K562 (cell line): ENCODE results near the gene MLLT1. TPM values are rescaled to one million over a fixed set of nuclear protein-coding genes. Genes with fewer than 3 reads are reported as not detected.
A peak's percentile ranks its signal among the peaks of the same experiment; 100 is the strongest.

ENCODE experiments used
- ATAC-seq: fragments of 200-7000 bp; cut with Tn5 transposase; 3 replicates; pipeline ENCODE4 v1.9.1; 2020; ENCODE audit warnings: moderate library complexity
- BruUV-seq: library from RNA; stranded (reverse); fragments of 400-500 nt; replicated peaks from 2 replicates; lab custom pipeline; 2021; lab: Mats Ljungman, UMichigan
- CTCF ChIA-PET: fragments of 300-600 bp; formaldehyde crosslinking; extraction: SDS; loops from one replicate; lab custom pipeline; 2021; ENCODE audit warnings: low intra/inter-chr PET ratio; lab: Yijun Ruan, JAX
- POLR2A ChIA-PET: fragments of 300-600, 350-650 bp; sonication (Branson Sonifier 250); formaldehyde crosslinking; extraction: SDS; loops from one replicate; lab custom pipeline; 2021; ENCODE audit warnings: antibody characterized with exemption, inconsistent platforms; lab: Yijun Ruan, JAX
- DNase-seq, 4 experiments: peaks; one replicate each; pipeline versions ENCODE4 v3.0.0 to v3.0.0-alpha.2; 2011 to 2018; ENCODE audit warnings: low spot score in 3 of 4, mixed read lengths in 3 of 4; ENCODE audit errors: extremely low read depth in 1 of 4
- FAIRE-seq: peaks from 2 replicates; lab custom pipeline; 2011; peaks lifted over from hg19 to GRCh38; lab: Jason Lieb, UNC
- H2AFZ ChIP-seq: 2 replicates; pipeline ENCODE4 v1.6.0; 2011; ENCODE audit warnings: low read depth, low read length, control low read depth, inconsistent platforms
- H3K27ac ChIP-seq: fragments of 200-600 bp; 3 replicates; pipeline ENCODE4 v1.8.0; 2011; ENCODE audit warnings: low read depth, mild to moderate bottlenecking, control low read depth, inconsistent platforms, low read length, moderate library complexity, mixed read lengths; ENCODE audit errors: extremely low read depth
- H3K27me3 ChIP-seq, 2 experiments: fragments of 300-600 bp in 1 of 2; 2 replicates in 1 of 2; 3 replicates in 1 of 2; pipeline versions ENCODE4 v1.6.0 to v1.8.0; 2011; ENCODE audit warnings: inconsistent platforms in 2 of 2, low read length in 2 of 2, mild to moderate bottlenecking in 1 of 2, mixed read lengths in 1 of 2, moderate library complexity in 1 of 2; ENCODE audit not compliant: control insufficient read depth in 2 of 2, insufficient read depth in 2 of 2
- H3K36me3 ChIP-seq: fragments of 300-600 bp; 3 replicates; pipeline ENCODE4 v1.8.0; 2011; ENCODE audit warnings: mild to moderate bottlenecking, low read length, inconsistent platforms; ENCODE audit not compliant: control insufficient read depth, insufficient read depth
- H3K4me1 ChIP-seq, 2 experiments: fragments of 200-600 bp in 1 of 2; replicated peaks in 1 of 2; 2 replicates in 1 of 2; 3 replicates in 1 of 2; pipeline versions ENCODE4 v1.5.1 to v1.8.0; 2011; ENCODE audit warnings: inconsistent platforms in 2 of 2, low read length in 2 of 2, mild to moderate bottlenecking in 1 of 2, mixed read lengths in 1 of 2, moderate library complexity in 1 of 2; ENCODE audit not compliant: control insufficient read depth in 2 of 2, insufficient read depth in 2 of 2
- H3K4me2 ChIP-seq: 2 replicates; pipeline ENCODE4 v1.6.1; 2011; ENCODE audit warnings: low read length, control low read depth, inconsistent platforms, mixed read lengths; ENCODE audit not compliant: insufficient read depth
- H3K4me3 ChIP-seq: fragments of 200-600 bp; sonication (generic), shearing (Covaris generic); 2 replicates; pipeline ENCODE4 v1.5.1; 2016; ENCODE audit warnings: control low read depth, inconsistent platforms
- H3K79me2 ChIP-seq: fragments of 200-600 bp; 3 replicates; pipeline ENCODE4 v1.8.0; 2011; ENCODE audit warnings: low read length, inconsistent platforms; ENCODE audit not compliant: control insufficient read depth, insufficient read depth
- H3K9ac ChIP-seq, 2 experiments: 2 replicates each; pipeline versions ENCODE4 v1.6.0 to v1.6.1; 2011; ENCODE audit warnings: low read depth in 2 of 2, low read length in 2 of 2, control low read depth in 1 of 2, inconsistent platforms in 1 of 2, mild to moderate bottlenecking in 1 of 2, mixed read lengths in 1 of 2; ENCODE audit not compliant: insufficient read depth in 1 of 2
- H3K9me1 ChIP-seq: one replicate; pipeline ENCODE4 v1.6.0; 2011; ENCODE audit warnings: inconsistent platforms, mild to moderate bottlenecking, low read length, moderate library complexity; ENCODE audit not compliant: control insufficient read depth, insufficient read depth
- H3K9me3 ChIP-seq: replicated peaks from 2 replicates; pipeline ENCODE4 v1.5.1; 2011; ENCODE audit warnings: low read depth, low read length, inconsistent platforms; ENCODE audit not compliant: control insufficient read depth, insufficient read depth
- H4K20me1 ChIP-seq: replicated peaks from 2 replicates; pipeline ENCODE4 v1.6.1; 2011; ENCODE audit warnings: low read length, inconsistent platforms, mixed read lengths; ENCODE audit not compliant: control insufficient read depth, insufficient read depth
- ATF3 ChIP-seq, 2 experiments: fragments of 450-650 bp in 1 of 2; sonication (generic) in 1 of 2; formaldehyde crosslinking in 1 of 2; IDR thresholded peaks in 1 of 2; conservative IDR thresholded peaks in 1 of 2; 2 replicates each; pipeline versions ENCODE4 v1.6.1 to v1.8.1; 2016 to 2023; ENCODE audit warnings: mild to moderate bottlenecking in 2 of 2, moderate library complexity in 2 of 2, inconsistent platforms in 1 of 2, missing genetic modification reagents in 1 of 2
- CHD4 ChIP-seq: fragments of 200-600 bp; sonication (generic); IDR thresholded peaks from 3 replicates; pipeline ENCODE4 v1.6.1; 2012; ENCODE audit warnings: low read depth, mild to moderate bottlenecking, mixed read lengths, low read length, inconsistent platforms; ENCODE audit not compliant: insufficient read depth, insufficient replicate concordance, poor library complexity, severe bottlenecking
- CREBBP ChIP-seq: IDR thresholded peaks from one replicate; pipeline ENCODE4 v1.6.1; 2012; ENCODE audit warnings: low read depth, mild to moderate bottlenecking, control low read depth, inconsistent platforms, low read length
- FOXK1 ChIP-seq: sonication (generic); formaldehyde crosslinking; IDR thresholded peaks from 2 replicates; pipeline ENCODE4 v1.8.0; 2022; ENCODE audit warnings: missing genetic modification reagents, mild to moderate bottlenecking, borderline replicate concordance
- GATAD2A ChIP-seq: fragments of 450-650 bp; IDR thresholded peaks from 2 replicates; pipeline ENCODE4 v1.6.1; 2017
- HCFC1 ChIP-seq: IDR thresholded peaks from 2 replicates; pipeline ENCODE4 v1.6.1; 2012; ENCODE audit warnings: low read depth, low read length, improper control_type of control experiment
- HNRNPH1 ChIP-seq: fragments of 200-400 bp; formaldehyde crosslinking; optimal IDR thresholded peaks from 2 replicates; pipeline ENCODE3; 2017; ENCODE audit warnings: low read depth, mild to moderate bottlenecking, low read length, moderate library complexity
- JUNB ChIP-seq: fragments of 450-650 bp; formaldehyde crosslinking; conservative IDR thresholded peaks from 2 replicates; pipeline ENCODE4 v1.4.0; 2020; ENCODE audit warnings: mild to moderate bottlenecking
- NUFIP1 ChIP-seq: fragments of 450-650 bp; IDR thresholded peaks from 2 replicates; pipeline ENCODE4 v1.6.1; 2018; ENCODE audit not compliant: partially characterized antibody
- PBX2 ChIP-seq, 2 experiments: IDR thresholded peaks in 1 of 2; conservative IDR thresholded peaks in 1 of 2; 2 replicates each; pipeline ENCODE4 v1.6.1; 2016; ENCODE audit warnings: low read depth in 2 of 2, mild to moderate bottlenecking in 1 of 2, missing compliant biosample characterization in 1 of 2, missing genetic modification characterization in 1 of 2, moderate library complexity in 1 of 2
- PHF8 ChIP-seq: fragments of 200-600 bp; sonication (generic); IDR thresholded peaks from 2 replicates; pipeline ENCODE4 v1.6.1; 2012; ENCODE audit warnings: mixed run types, mild to moderate bottlenecking, inconsistent platforms, low read length, moderate library complexity, borderline replicate concordance
- TEAD4 ChIP-seq, 2 experiments: sonication (generic) in 1 of 2; formaldehyde crosslinking in 1 of 2; IDR thresholded peaks; 2 replicates each; pipeline versions ENCODE4 v1.6.1 to v1.8.0; 2012 to 2022; ENCODE audit warnings: borderline replicate concordance in 1 of 2, inconsistent platforms in 1 of 2, low read length in 1 of 2, mild to moderate bottlenecking in 1 of 2, missing genetic modification reagents in 1 of 2
- THRA ChIP-seq: fragments of 450-650 bp; IDR thresholded peaks from 2 replicates; pipeline ENCODE4 v1.6.1; 2017; ENCODE audit warnings: mild to moderate bottlenecking, moderate library complexity
- XRCC3 ChIP-seq: fragments of 450-650 bp; IDR thresholded peaks from 2 replicates; pipeline ENCODE4 v1.6.1; 2017; ENCODE audit warnings: mild to moderate bottlenecking, moderate library complexity
- ZEB2 ChIP-seq: fragments of 450-650 bp; IDR thresholded peaks from 2 replicates; pipeline ENCODE4 v1.6.1; 2016
- ZNF140 ChIP-seq: fragments of 250-450 bp; sonication (Bioruptor Pico); IDR thresholded peaks from 2 replicates; pipeline ENCODE4 v1.8.0; 2021; ENCODE audit warnings: moderate library complexity, mild to moderate bottlenecking, inconsistent platforms
- ZSCAN32 ChIP-seq: fragments of 450-650 bp; formaldehyde crosslinking; IDR thresholded peaks from 2 replicates; pipeline ENCODE4 v1.4.0; 2020; ENCODE audit warnings: mild to moderate bottlenecking, moderate library complexity
- WGBS: fragments of 100-300 bp; shearing (Covaris generic); methylation state at CpG from one replicate; pipeline ENCODE4 v1.1.6; 2016; ENCODE audit warnings: low coverage, mixed read lengths; ENCODE audit not compliant: insufficient coverage; ENCODE audit errors: missing lambda C conversion rate; 5-methylcytosine and 5-hydroxymethylcytosine counted together
- in situ Hi-C: fragments of 300-500 bp; cut with MboI; formaldehyde crosslinking; loops from 4 replicates; pipeline ENCODE4 v1.15.0; 2018; ENCODE audit warnings: inconsistent platforms, mixed read lengths
- intact Hi-C: fragments of 100-400 bp; cut with micrococcal nuclease; formaldehyde crosslinking; loops from 2 replicates; pipeline ENCODE4 v1.14.2; 2022
- polyA plus RNA-seq, 8 experiments: library from polyadenylated mRNA; depleted of rRNA in 4 of 8; stranded (reverse) in 5 of 8; unstranded in 3 of 8; fragments of >200 nt; fragmentation: Nextera tagmentation in 2 of 8; fragmentation: Illumina TruSeq in 1 of 8; extraction: Ambion mirVana in 2 of 8; extraction: Trizol in 1 of 8; gene quantifications; 2 replicates each; pipeline versions ENCODE4 v1.2.1 to v1.2.3, GENCODE V29; 2011 to 2014; ENCODE audit warnings: inconsistent platforms in 1 of 8, missing spikeins in 1 of 8
- total RNA-seq, 7 experiments: library from RNA; depleted of rRNA in 6 of 7; stranded (reverse); fragments of >200 nt in 6 of 7; fragmentation: Illumina TruSeq in 2 of 7; extraction: Trizol in 2 of 7; gene quantifications; 2 replicates each; pipeline versions ENCODE4 v1.2.1 to v1.2.3, GENCODE V29; 2011 to 2021; ENCODE audit warnings: low replicate concordance in 1 of 7

MLLT1 gene
- total and polyA plus RNA-seq, 9 of the 15 experiments (the other 6 are each of a cell fraction or from before 2014, with no cell fraction given) = 0.23 to 63.5 (median 15.4) TPM

- H3K4me2 ChIP-seq = no peak overlapping the region
- in situ Hi-C loops = no loop called here
- no peak overlapping the region for H3K27ac ChIP-seq
- H3K9me3 ChIP-seq = peaks cover 18% of the 10 kb centered on the region
- H2AFZ ChIP-seq = no peak overlapping the region
- no peaks in the 10 kb centered on the region for H4K20me1 ChIP-seq
- H3K9me1 ChIP-seq = no peaks in the 10 kb centered on the region
- intact Hi-C loops = no loop called here
- 6% methylated on average over 4 of the region's 4 CpGs for WGBS
- no peaks in the 10 kb centered on the region for H3K79me2 ChIP-seq
- no peak overlapping the region for H3K9ac ChIP-seq
- H3K27me3 ChIP-seq = no peaks in the 10 kb centered on the region
- no TSS peak for BruUV-seq
- H3K4me1 ChIP-seq = no peaks in the 10 kb centered on the region
- CTCF ChIA-PET = no interaction called here
- DNase-seq = peak in 2 of 4 experiments; percentile 18 to 54
- peak; percentile 59 for FAIRE-seq
- no peaks in the 10 kb centered on the region for H3K36me3 ChIP-seq
- H3K4me3 ChIP-seq = no peak overlapping the region
- no peak for ATAC-seq
- POLR2A ChIA-PET = interaction anchor here (0.6 kb wide), 1 partner anchor 12 kb away, joined by 3 read pairs; no protein-coding TSS in a partner anchor
- TF ChIP-seq THRA (no peak), ATF3 (IDR thresholded peaks at IDR 0.05) (no peak), ATF3 (CRISPR knock-in tag; conservative IDR thresholded peaks at IDR 0.05) (no peak), NUFIP1 (no peak), HNRNPH1 (no peak), ZSCAN32 (CRISPR knock-in tag) (no peak), CHD4 (no peak), GATAD2A (0 out of 2 replicates have a peak, but pooled peaks have one; percentile 22), PHF8 (no peak), CREBBP (no peak), PBX2 (CRISPR knock-in tag; IDR thresholded peaks at IDR 0.05; ENCODE audit: low read depth) (no peak), PBX2 (tag; conservative IDR thresholded peaks at IDR 0.05; ENCODE audit: low read depth) (0 out of 2 replicates have a peak, but pooled peaks have one; percentile 28), HCFC1 (0 out of 2 replicates have a peak, but pooled peaks have one; percentile 13), ZEB2 (peak; percentile 68; the same call in 1 of the 2 replicates), XRCC3 (peak; percentile 89), TEAD4 (IDR thresholded peaks at IDR 0.05; ENCODE audit: low read length) (peak; percentile 65), TEAD4 (CRISPR knock-in tag; IDR thresholded peaks at IDR 0.05; ENCODE audit: borderline replicate concordance) (no peak), ZNF140 (CRISPR knock-in tag) (no peak), JUNB (no peak), FOXK1 (CRISPR knock-in tag) (no peak)
Observed at GRCh38 chr19:6292006-6292405, 12.2 kb upstream of the MLLT1 start.
